Coronary artery (tissue), 2 donors: ENCODE results near the gene PIGR.

Experiments used
- DNase-seq: peaks from one replicate; pipeline ENCODE4 v3.0.0-alpha.2; 2017; ENCODE audit warnings: low spot score
- H3K27ac ChIP-seq, 2 donors: fragments of 200-600 bp; sonication (generic); one replicate each; pipeline ENCODE4 v1.5.1; 2016 to 2019
- H3K4me3 ChIP-seq: fragments of 200-600 bp; sonication (generic); 2 replicates; pipeline ENCODE4 v1.5.1; 2016; ENCODE audit warnings: mild to moderate bottlenecking, moderate library complexity
- CTCF ChIP-seq: fragments of 200-600 bp; sonication (generic); IDR thresholded peaks from one replicate; pipeline ENCODE4 v1.5.1; 2019; ENCODE audit warnings: antibody characterized with exemption

Gene PIGR

GRCh38 chr1:206946261-206946660 lies at the start of gene PIGR:
TSS of gene PIGR (minus strand) at chr1:206946466. CDS start at chr1:206940531, 5,935 bp downstream.
- H3K27ac ChIP-seq, result no peak within 1 kb of the TSS
- H3K4me3 ChIP-seq, result no peak within 1 kb of the TSS
- no peak for TF ChIP-seq CTCF
- no peak for DNase-seq

GRCh38 chr1:206992790-206993189 lies 46.5 kb upstream of the PIGR start:
- no peak for DNase-seq
- Histone ChIP-seq H3K4me3 (no peak overlapping the region), H3K27ac (no peak overlapping the region)
- no peak for TF ChIP-seq CTCF

GRCh38 chr1:206987873-206988272 lies 41.6 kb upstream of the PIGR start:
- Histone ChIP-seq H3K4me3 (no peak overlapping the region), H3K27ac (no peak overlapping the region)
- no peak for TF ChIP-seq CTCF
- no peak for DNase-seq

- TF ChIP-seq CTCF, result no peak
- DNase-seq, result no peak
- Histone ChIP-seq H3K4me3 (no peak overlapping the region), H3K27ac (no peak overlapping the region)
Observed at GRCh38 chr1:206986885-206987284, 40.6 kb upstream of the PIGR start.

- no peak for TF ChIP-seq CTCF
- no peak overlapping the region for H3K4me3 ChIP-seq
- no peak overlapping the region for H3K27ac ChIP-seq
- no peak for DNase-seq
Observed at GRCh38 chr1:206986402-206986801, 40.1 kb upstream of the PIGR start.

- no peak for TF ChIP-seq CTCF
- no peak overlapping the region for H3K4me3 ChIP-seq
- H3K27ac ChIP-seq, result no peak overlapping the region
- no peak for DNase-seq
Observed at GRCh38 chr1:206985162-206985749, 39.0 kb upstream of the PIGR start.

GRCh38 chr1:206982216-206982615 lies 36.0 kb upstream of the PIGR start:
- Histone ChIP-seq H3K4me3 (no peak overlapping the region), H3K27ac (no peak overlapping the region)
- no peak for TF ChIP-seq CTCF
- DNase-seq, result no peak
